Endothelial cell of umbilical vein (primary cell): ENCODE measurements around the gene ATAD1. TPM values are rescaled to one million over a fixed set of nuclear protein-coding genes. Genes with fewer than 3 reads are reported as not detected.

Experiments
- BruUV-seq: library from RNA; stranded (reverse); fragments of 400-500 nt; replicated peaks from 2 replicates; lab custom pipeline; 2021; lab: Mats Ljungman, UMichigan
- CTCF ChIA-PET: fragments of 300-600, 350-600 bp; sonication (Branson Sonifier 250); formaldehyde crosslinking; loops from one replicate; lab custom pipeline; 2021; ENCODE audit warnings: antibody characterized with exemption, inconsistent platforms; lab: Charles Lee
- POLR2A ChIA-PET: fragments of 300-600, 350-600 bp; sonication (Branson Sonifier 250); formaldehyde crosslinking; loops from one replicate; lab custom pipeline; 2021; ENCODE audit warnings: antibody characterized with exemption, inconsistent platforms; lab: Charles Lee
- DNase-seq: peaks from one replicate; pipeline ENCODE4 v3.0.0-alpha.2; 2011; ENCODE audit warnings: low read depth, low spot score
- FAIRE-seq: peaks from 2 replicates; lab custom pipeline; 2011; peaks lifted over from hg19 to GRCh38; lab: Jason Lieb, UNC
- H2AFZ ChIP-seq: 2 replicates; pipeline ENCODE4 v1.6.0; 2012; ENCODE audit warnings: low read depth, low read length, control low read depth, inconsistent platforms
- H3K27ac ChIP-seq: 2 replicates; pipeline ENCODE4 v1.5.1; 2011; ENCODE audit warnings: low read depth, mild to moderate bottlenecking, control low read depth, low read length, moderate library complexity; ENCODE audit not compliant: insufficient read depth
- H3K27me3 ChIP-seq, 2 experiments: 2 replicates each; pipeline versions ENCODE4 v1.6.0 to v1.6.1; 2011; ENCODE audit warnings: low read length in 2 of 2, mixed read lengths in 1 of 2; ENCODE audit not compliant: control insufficient read depth in 2 of 2, insufficient read depth in 2 of 2
- H3K36me3 ChIP-seq, 2 experiments: 2 replicates in 1 of 2; 3 replicates in 1 of 2; pipeline ENCODE4 v1.5.1; 2011; ENCODE audit warnings: low read length in 2 of 2, mild to moderate bottlenecking in 1 of 2, moderate library complexity in 1 of 2; ENCODE audit not compliant: control insufficient read depth in 2 of 2, insufficient read depth in 2 of 2; ENCODE audit errors: extremely low read depth in 1 of 2
- H3K4me1 ChIP-seq: 3 replicates; pipeline ENCODE4 v1.5.1; 2011; ENCODE audit warnings: mild to moderate bottlenecking, low read length; ENCODE audit not compliant: control insufficient read depth, insufficient read depth; ENCODE audit errors: extremely low read depth
- H3K4me2 ChIP-seq: 2 replicates; pipeline ENCODE4 v1.6.1; 2011; ENCODE audit warnings: low read length, control low read depth, mixed read lengths; ENCODE audit not compliant: insufficient read depth
- H3K4me3 ChIP-seq, 3 experiments: fragments of 200-600 bp in 1 of 3; sonication (generic), shearing (Covaris generic) in 1 of 3; replicated peaks in 1 of 3; 2 replicates each; pipeline ENCODE4 v1.5.1; 2011 to 2016; ENCODE audit warnings: control low read depth in 3 of 3, low read length in 3 of 3, mild to moderate bottlenecking in 2 of 3, inconsistent platforms in 1 of 3, low read depth in 1 of 3, moderate library complexity in 1 of 3; ENCODE audit not compliant: insufficient read depth in 1 of 3
- H3K79me2 ChIP-seq: 2 replicates; pipeline ENCODE4 v1.6.0; 2012; ENCODE audit warnings: low read length, inconsistent platforms; ENCODE audit not compliant: control insufficient read depth, insufficient read depth
- H3K9ac ChIP-seq: replicated peaks from 2 replicates; pipeline ENCODE3; 2011; ENCODE audit warnings: low read length, control low read depth; ENCODE audit not compliant: insufficient read depth; ENCODE audit errors: extremely low read depth
- H3K9me1 ChIP-seq: replicated peaks from 3 replicates; pipeline ENCODE4 v1.6.0; 2011; ENCODE audit warnings: mild to moderate bottlenecking, low read length; ENCODE audit not compliant: control insufficient read depth, insufficient read depth; ENCODE audit errors: extremely low read depth
- H3K9me3 ChIP-seq: replicated peaks from 2 replicates; pipeline ENCODE4 v1.5.1; 2012; ENCODE audit warnings: low read length, inconsistent platforms; ENCODE audit not compliant: control insufficient read depth, insufficient read depth
- H4K20me1 ChIP-seq: replicated peaks from 2 replicates; pipeline ENCODE3; 2011; ENCODE audit warnings: mild to moderate bottlenecking, low read length; ENCODE audit not compliant: control insufficient read depth, insufficient read depth; ENCODE audit errors: extremely low read depth
- EZH2 ChIP-seq: IDR thresholded peaks from 2 replicates; pipeline ENCODE4 v1.6.1; 2012; ENCODE audit warnings: borderline replicate concordance, low read depth, mild to moderate bottlenecking, moderate library complexity, low read length, inconsistent platforms; ENCODE audit not compliant: severe bottlenecking
- FOS ChIP-seq: IDR thresholded peaks from 2 replicates; pipeline ENCODE4 v1.6.1; 2011; ENCODE audit warnings: mild to moderate bottlenecking, low read length, moderate library complexity, borderline replicate concordance; ENCODE audit not compliant: insufficient read depth
- GATA2 ChIP-seq: IDR thresholded peaks from 2 replicates; pipeline ENCODE4 v1.7.0; 2011; ENCODE audit warnings: low read depth, mild to moderate bottlenecking, moderate library complexity, mixed read lengths, low read length; ENCODE audit not compliant: insufficient read length, insufficient read depth
- JUN ChIP-seq: IDR thresholded peaks from 2 replicates; pipeline ENCODE4 v1.6.1; 2011; ENCODE audit warnings: borderline replicate concordance, low read depth; ENCODE audit not compliant: insufficient read length, insufficient read depth
- MYC ChIP-seq: IDR thresholded peaks from one replicate; pipeline ENCODE4 v1.6.1; 2011; ENCODE audit warnings: mild to moderate bottlenecking, low read depth, low read length
- POLR2A ChIP-seq: IDR thresholded peaks from 2 replicates; pipeline ENCODE4 v1.6.1; 2012; ENCODE audit warnings: low read depth, mild to moderate bottlenecking, control low read depth, low read length
- POLR2AphosphoS5 ChIP-seq: IDR thresholded peaks from 2 replicates; pipeline ENCODE4 v1.6.1; 2012; ENCODE audit warnings: low read depth, mild to moderate bottlenecking, control low read depth, low read length, moderate library complexity; ENCODE audit not compliant: insufficient read depth
- dilution Hi-C: fragments of 300-500 bp; cut with MboI; formaldehyde crosslinking; loops from one replicate; pipeline ENCODE4 v1.15.0; 2019; ENCODE audit warnings: low sequenced_read_pairs; ENCODE audit not compliant: extremely low pct_ligation_motif_present
- intact Hi-C: fragments of 100-400 bp; cut with micrococcal nuclease; formaldehyde crosslinking; loops from one replicate; pipeline ENCODE4 v1.10.0; 2022
- polyA plus RNA-seq, 4 experiments: library from polyadenylated mRNA; depleted of rRNA in 3 of 4; stranded (reverse) in 3 of 4; unstranded in 1 of 4; fragments of >200 nt; gene quantifications; 2 replicates each; pipeline versions ENCODE4 v1.2.1 to v1.2.3, GENCODE V29; 2011 to 2012; ENCODE audit warnings: missing spikeins in 1 of 4
- total RNA-seq: library from RNA; stranded (reverse); gene quantifications from 2 replicates; pipeline ENCODE4 v1.2.3, GENCODE V29; 2021
- TF ChIP-seq, protein P1 (sequence below), 2 donors: IDR thresholded peaks; 1 replicate in 1 of 2; 2 replicates in 1 of 2; pipeline ENCODE4 v1.5.1; 2011; ENCODE audit warnings: low read length in 2 of 2, mild to moderate bottlenecking in 2 of 2, moderate library complexity in 2 of 2, control low read depth in 1 of 2, inconsistent platforms in 1 of 2, low read depth in 1 of 2; ENCODE audit not compliant: insufficient read depth in 1 of 2; ENCODE audit errors: extremely low read depth in 1 of 2
- TF ChIP-seq, protein P2 (sequence below): IDR thresholded peaks from 2 replicates; pipeline ENCODE4 v1.6.1; 2011; ENCODE audit not compliant: insufficient read depth, insufficient read length

The ATAD1 gene
- total and polyA plus RNA-seq, 2 donors (not counting 3 experiments of a cell fraction or from before 2014, with no cell fraction given), result 5.2 to 25.8 TPM

DNA sequence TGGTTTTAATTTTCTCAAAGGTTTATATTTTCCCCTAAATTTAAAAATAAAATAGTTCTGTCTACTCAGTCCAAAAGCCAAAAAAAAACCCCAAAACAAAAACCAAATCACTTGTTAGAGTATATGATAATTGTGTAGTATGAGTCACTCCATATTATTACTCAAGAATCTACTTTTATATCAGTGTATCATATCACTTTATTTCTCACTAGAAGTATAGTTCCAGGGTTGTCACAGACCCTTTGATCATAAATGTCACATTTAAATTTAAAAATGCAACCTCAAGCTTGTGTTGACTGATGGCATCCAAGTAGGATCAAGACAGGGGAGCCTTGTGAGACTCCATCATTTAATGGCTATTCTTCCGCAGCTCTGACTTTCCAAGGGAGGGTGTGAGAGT is 97.4 kb downstream of the ATAD1 start:
- TF ChIP-seq MYC (no peak), FOS (no peak), POLR2A (no peak), JUN (no peak), POLR2AphosphoS5 (no peak), EZH2 (no peak), GATA2 (no peak)
- TF ChIP-seq, protein P1, sequence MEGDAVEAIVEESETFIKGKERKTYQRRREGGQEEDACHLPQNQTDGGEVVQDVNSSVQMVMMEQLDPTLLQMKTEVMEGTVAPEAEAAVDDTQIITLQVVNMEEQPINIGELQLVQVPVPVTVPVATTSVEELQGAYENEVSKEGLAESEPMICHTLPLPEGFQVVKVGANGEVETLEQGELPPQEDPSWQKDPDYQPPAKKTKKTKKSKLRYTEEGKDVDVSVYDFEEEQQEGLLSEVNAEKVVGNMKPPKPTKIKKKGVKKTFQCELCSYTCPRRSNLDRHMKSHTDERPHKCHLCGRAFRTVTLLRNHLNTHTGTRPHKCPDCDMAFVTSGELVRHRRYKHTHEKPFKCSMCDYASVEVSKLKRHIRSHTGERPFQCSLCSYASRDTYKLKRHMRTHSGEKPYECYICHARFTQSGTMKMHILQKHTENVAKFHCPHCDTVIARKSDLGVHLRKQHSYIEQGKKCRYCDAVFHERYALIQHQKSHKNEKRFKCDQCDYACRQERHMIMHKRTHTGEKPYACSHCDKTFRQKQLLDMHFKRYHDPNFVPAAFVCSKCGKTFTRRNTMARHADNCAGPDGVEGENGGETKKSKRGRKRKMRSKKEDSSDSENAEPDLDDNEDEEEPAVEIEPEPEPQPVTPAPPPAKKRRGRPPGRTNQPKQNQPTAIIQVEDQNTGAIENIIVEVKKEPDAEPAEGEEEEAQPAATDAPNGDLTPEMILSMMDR (IDR thresholded peaks at IDR 0.05; ENCODE audit: extremely low read depth in 1 of 2, insufficient read depth in 1 of 2, low read depth in 1 of 2, low read length in 2 of 2), result no peak
- TF ChIP-seq, protein P2, sequence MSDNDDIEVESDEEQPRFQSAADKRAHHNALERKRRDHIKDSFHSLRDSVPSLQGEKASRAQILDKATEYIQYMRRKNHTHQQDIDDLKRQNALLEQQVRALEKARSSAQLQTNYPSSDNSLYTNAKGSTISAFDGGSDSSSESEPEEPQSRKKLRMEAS, result no peak
- Histone ChIP-seq H3K9me3 (no peaks in the 10 kb centered on the region), H3K4me3 (no peak overlapping the region), H3K9ac (no peak overlapping the region), H4K20me1 (no peaks in the 10 kb centered on the region), H2AFZ (no peak overlapping the region), H3K9me1 (no peaks in the 10 kb centered on the region), H3K27me3 (no peaks in the 10 kb centered on the region), H3K27ac (no peak overlapping the region), H3K79me2 (no peaks in the 10 kb centered on the region), H3K4me1 (peaks cover 47% of the 10 kb centered on the region), H3K36me3 (peaks cover 0 to 3% of the 10 kb centered on the region in 2 experiments), H3K4me2 (no peak overlapping the region)
- no peak for FAIRE-seq
- BruUV-seq, result no TSS peak
- intact Hi-C loops (no loop called here), dilution Hi-C loops (no loop called here)
- DNase-seq, result no peak
- POLR2A ChIA-PET, result no interaction called here
- CTCF ChIA-PET, result no interaction called here
